ENCODE results near the gene PTMA.
"Not testable (repeated sequence)": the region's sequence is repeated elsewhere in the genome, so short reads cannot be mapped to it uniquely, and the experiment has no call there.

The PTMA gene

GRCh38 chr2:231699006-231699405 is 9.3 kb upstream of the PTMA start:
- DNase-seq = no peak

GRCh38 chr2:231701456-231702373 is 6.6 kb upstream of the PTMA start:
- DNase-seq = no peak

- no peak for DNase-seq
Observed at GRCh38 chr2:231704017-231704416, 4.3 kb upstream of the PTMA start.

- peak; percentile 97 to 98 for DNase-seq
Observed at GRCh38 chr2:231706731-231707624, 1.3 kb upstream of the PTMA start.

- DNase-seq = no peak
Observed at GRCh38 chr2:231707625-231707926, 749 bp upstream of the PTMA start.

GRCh38 chr2:231708773-231709635 is 679 bp downstream of the PTMA start:
- peak; percentile 42 to 50 for DNase-seq

GRCh38 chr2:231709636-231709980 is 1.3 kb downstream of the PTMA start:
- peak in 1 of 2 experiments; percentile 53 for DNase-seq

GRCh38 chr2:231709981-231710798 is 1.9 kb downstream of the PTMA start:
- DNase-seq = peak; percentile 81 to 84

GRCh38 chr2:231710799-231711676 is 2.7 kb downstream of the PTMA start:
- peak; percentile 19 to 30 for DNase-seq

- peak in 1 of 2 experiments; percentile 37 for DNase-seq
Observed at GRCh38 chr2:231711677-231712450, 3.5 kb downstream of the PTMA start.

GRCh38 chr2:231712451-231713021 is 4.2 kb downstream of the PTMA start:
- peak; percentile 58 to 67 for DNase-seq

- DNase-seq = not testable (repeated sequence)
Observed at GRCh38 chr2:231713406-231713729, 5.0 kb downstream of the PTMA start.

GRCh38 chr2:231713730-231714638 is 5.7 kb downstream of the PTMA start:
- peak; percentile 94 to 96 for DNase-seq

GRCh38 chr2:231714639-231715498 is 6.5 kb downstream of the PTMA start:
- peak; percentile 89 to 91 for DNase-seq

- DNase-seq = no peak
Observed at GRCh38 chr2:231715499-231715837, 7.1 kb downstream of the PTMA start.

- no peak for DNase-seq
Observed at GRCh38 chr2:231715988-231716616, 7.8 kb downstream of the PTMA start.

GRCh38 chr2:231716666-231717280 is 8.4 kb downstream of the PTMA start:
- no peak for DNase-seq

Data from activated CD4-positive, alpha-beta T cell treated with anti-CD3 and anti-CD28 coated beads, Interleukin-2, amount 50 U/mL, for 48 hours (primary cell).